GM18517 (cell line): ENCODE data around the gene OR5H2.

Source experiments
- ATAC-seq: cut with Tn5 transposase; IDR thresholded peaks from one replicate; pipeline ENCODE4 v1.9.1; 2021; ENCODE audit warnings: mild to moderate bottlenecking, moderate library complexity; ENCODE audit not compliant: unreplicated experiment

The OR5H2 gene

DNA sequence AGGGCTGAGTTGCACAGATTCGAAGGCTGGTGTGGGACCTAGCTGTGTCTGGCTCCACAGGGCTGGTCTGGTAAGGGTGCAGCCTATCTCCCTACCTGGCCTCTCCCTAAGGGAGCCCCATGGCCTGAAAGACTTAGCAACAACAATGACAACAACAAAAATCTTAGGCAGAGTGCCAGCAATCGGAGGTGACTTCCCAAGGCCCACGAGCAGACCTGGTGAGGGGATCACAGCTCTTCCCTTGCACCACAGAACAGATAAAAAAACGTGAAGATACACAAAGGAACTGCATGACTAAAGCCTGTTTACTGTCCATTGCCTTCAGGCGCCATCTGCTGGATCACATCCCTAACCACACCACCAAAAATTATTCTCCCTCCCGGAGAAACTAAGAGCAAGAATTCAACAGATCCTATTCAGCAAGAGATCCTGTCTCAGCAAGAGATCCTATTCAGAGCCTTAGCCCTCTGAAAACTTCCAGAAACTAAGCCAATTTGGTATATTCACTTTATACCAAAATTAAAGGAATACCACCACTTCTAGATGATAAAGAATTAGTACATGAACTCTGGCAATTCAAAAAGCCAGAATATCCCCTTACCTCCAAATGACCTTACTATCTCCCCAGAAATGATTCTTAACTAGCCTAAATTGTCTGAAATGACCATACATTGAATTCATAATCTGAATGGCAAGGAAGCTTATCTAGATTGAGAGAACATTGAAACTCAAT lies 47.3 kb downstream of the OR5H2 start:
- ATAC-seq, result peak; percentile 69

DNA sequence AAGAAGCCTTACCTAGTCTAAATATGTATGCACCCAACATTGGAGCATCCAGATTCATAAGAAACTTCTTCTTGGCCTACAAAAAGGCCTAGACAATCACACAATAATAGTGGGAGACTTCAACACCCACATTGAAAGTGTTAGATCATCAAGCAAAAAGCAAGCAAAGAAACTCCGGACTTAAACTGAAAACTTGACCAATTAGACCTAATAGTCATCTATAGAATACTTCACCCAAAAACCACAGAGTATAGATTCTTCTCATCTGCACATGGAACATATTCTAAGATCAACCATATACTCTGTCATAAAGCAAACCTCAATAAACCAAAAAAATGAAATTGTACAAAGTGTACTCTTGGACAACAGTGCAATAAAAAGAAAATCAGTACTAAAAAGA lies 49.0 kb downstream of the OR5H2 start:
- no peak for ATAC-seq
